ENCODE data around the gene ZNF383.
"Not testable (repeated sequence)": the region's sequence is repeated elsewhere in the genome, so short reads cannot be mapped to it uniquely, and the experiment has no call there.

Gene ZNF383

GRCh38 chr19:37292998-37293939 lies 75.3 kb downstream of the ZNF383 start:
- not testable (repeated sequence) for DNase-seq

GRCh38 chr19:37294246-37294645 lies 76.2 kb downstream of the ZNF383 start:
- DNase-seq = not testable (repeated sequence)

Measured in hypothalamus (tissue), 51 donors.